GM12878 (cell line): ENCODE measurements around the gene LOXL4. TPM values are rescaled to one million over a fixed set of nuclear protein-coding genes. Genes with fewer than 3 reads are reported as not detected.

Source experiments
- ATAC-seq: fragments of 200-7000 bp; cut with Tn5 transposase; 3 replicates; pipeline ENCODE4 v1.9.1; 2020; ENCODE audit warnings: mild to moderate bottlenecking, moderate library complexity
- BruUV-seq: library from RNA; stranded (reverse); fragments of 400-500 nt; replicated peaks from 2 replicates; lab custom pipeline; 2021; lab: Mats Ljungman, UMichigan
- CTCF ChIA-PET: fragments of 300-600 bp; sonication (Branson Sonifier 250); formaldehyde crosslinking; extraction: SDS; loops from one replicate; lab custom pipeline; 2021; ENCODE audit warnings: inconsistent platforms; lab: Yijun Ruan, JAX
- POLR2A ChIA-PET: fragments of 350-600 bp; formaldehyde crosslinking; extraction: SDS; loops from one replicate; lab custom pipeline; 2021; ENCODE audit warnings: inconsistent platforms; lab: Charles Lee
- RAD21 ChIA-PET: fragments of 300-600 bp; sonication (Branson Sonifier 250); formaldehyde crosslinking; loops from one replicate; lab custom pipeline; 2023; ENCODE audit warnings: antibody characterized with exemption; ENCODE audit not compliant: unreplicated experiment; lab: Charles Lee
- SMC1A ChIA-PET: fragments of 300-600 bp; sonication (Branson Sonifier 250); formaldehyde crosslinking; loops from one replicate; lab custom pipeline; 2023; ENCODE audit not compliant: unreplicated experiment, uncharacterized antibody; lab: Charles Lee
- DNase-seq: peaks from one replicate; pipeline ENCODE4 v3.0.0-alpha.2; 2011; ENCODE audit warnings: low read depth, low spot score
- FAIRE-seq: peaks from 3 replicates; lab custom pipeline; 2011; peaks lifted over from hg19 to GRCh38; lab: Jason Lieb, UNC
- H2AFZ ChIP-seq: 2 replicates; pipeline ENCODE4 v1.6.0; 2011; ENCODE audit warnings: low read depth, low read length, control low read depth; ENCODE audit not compliant: control insufficient read depth
- H3K27ac ChIP-seq: 2 replicates; pipeline ENCODE4 v1.5.1; 2011; ENCODE audit warnings: control low read depth; ENCODE audit not compliant: control insufficient read depth, insufficient read depth
- H3K27me3 ChIP-seq, 2 experiments: replicated peaks in 1 of 2; 2 replicates each; pipeline versions ENCODE4 v1.6.0 to v1.6.1; 2011; ENCODE audit warnings: low read length in 1 of 2; ENCODE audit not compliant: control insufficient read depth in 2 of 2, insufficient read depth in 2 of 2
- H3K36me3 ChIP-seq, 2 experiments: 2 replicates each; pipeline ENCODE4 v1.5.1; 2011; ENCODE audit warnings: low read length in 1 of 2; ENCODE audit not compliant: control insufficient read depth in 2 of 2, insufficient read depth in 2 of 2
- H3K4me1 ChIP-seq: 2 replicates; pipeline ENCODE4 v1.6.1; 2011; ENCODE audit warnings: mild to moderate bottlenecking, low read length, moderate library complexity, mixed read lengths; ENCODE audit not compliant: control insufficient read depth, insufficient read depth
- H3K4me2 ChIP-seq: 2 replicates; pipeline ENCODE4 v1.6.0; 2011; ENCODE audit warnings: control low read depth; ENCODE audit not compliant: control insufficient read depth, insufficient read depth
- H3K4me3 ChIP-seq: fragments of 200-600 bp; sonication (generic); 2 replicates; pipeline ENCODE4 v1.5.1; 2016
- H3K79me2 ChIP-seq: 2 replicates; pipeline ENCODE4 v1.6.0; 2011; ENCODE audit warnings: low read length; ENCODE audit not compliant: control insufficient read depth, insufficient read depth
- H3K9ac ChIP-seq: 2 replicates; pipeline ENCODE4 v1.8.0; 2011; ENCODE audit warnings: low read length, control low read depth, mixed read lengths; ENCODE audit not compliant: control insufficient read depth, insufficient read depth
- H3K9me3 ChIP-seq: replicated peaks from 3 replicates; pipeline ENCODE4 v1.5.1; 2011; ENCODE audit warnings: mild to moderate bottlenecking, low read length; ENCODE audit not compliant: control insufficient read depth, insufficient read depth
- H4K20me1 ChIP-seq: 2 replicates; pipeline ENCODE4 v1.6.0; 2011; ENCODE audit not compliant: control insufficient read depth, insufficient read depth
- CUX1 ChIP-seq: IDR thresholded peaks from 2 replicates; pipeline ENCODE4 v1.6.1; 2012; ENCODE audit warnings: improper control_type of control experiment, low read depth, low read length; ENCODE audit not compliant: insufficient replicate concordance
- FOS ChIP-seq: IDR thresholded peaks from 3 replicates; pipeline ENCODE4 v1.6.1; 2011; ENCODE audit warnings: borderline replicate concordance; ENCODE audit not compliant: insufficient read length; ENCODE audit errors: extremely low read depth
- NKRF ChIP-seq: fragments of 450-650 bp; conservative IDR thresholded peaks from 2 replicates; pipeline ENCODE4 v1.6.1; 2017; ENCODE audit warnings: mild to moderate bottlenecking, moderate library complexity
- STAT3 ChIP-seq: IDR thresholded peaks from 2 replicates; pipeline ENCODE4 v1.6.1; 2011; ENCODE audit warnings: low read depth, low read length, improper control_type of control experiment
- SUPT20H ChIP-seq: IDR thresholded peaks from 2 replicates; pipeline ENCODE4 v1.6.1; 2011; ENCODE audit warnings: low read depth, mild to moderate bottlenecking, low read length, moderate library complexity, borderline replicate concordance; ENCODE audit not compliant: control insufficient read depth
- SUZ12 ChIP-seq: fragments of 200-600 bp; sonication (generic); IDR thresholded peaks from one replicate; pipeline ENCODE4 v1.6.1; 2018; ENCODE audit warnings: antibody characterized with exemption, mild to moderate bottlenecking; ENCODE audit not compliant: unreplicated experiment
- TARDBP ChIP-seq: IDR thresholded peaks from 2 replicates; pipeline ENCODE4 v1.6.1; 2016; ENCODE audit warnings: borderline replicate concordance
- WRNIP1 ChIP-seq: IDR thresholded peaks from 2 replicates; pipeline ENCODE4 v1.6.1; 2011; ENCODE audit warnings: low read depth, low read length, improper control_type of control experiment, borderline replicate concordance
- ZNF24 ChIP-seq: fragments of 450-650 bp; IDR thresholded peaks from 2 replicates; pipeline ENCODE4 v1.6.1; 2017; ENCODE audit warnings: antibody characterized with exemption, mild to moderate bottlenecking
- ZSCAN29 ChIP-seq: fragments of 450-650 bp; IDR thresholded peaks from 2 replicates; pipeline ENCODE4 v1.6.1; 2017; ENCODE audit warnings: mild to moderate bottlenecking, moderate library complexity
- WGBS: methylation state at CpG from one replicate; pipeline ENCODE4 v1.1.6; 2016; ENCODE audit warnings: low lambda C conversion rate; ENCODE audit not compliant: insufficient replicate concordance, insufficient coverage; ENCODE audit errors: missing lambda C conversion rate; 5-methylcytosine and 5-hydroxymethylcytosine counted together
- in situ Hi-C: fragments of 300-500 bp; cut with MboI; formaldehyde crosslinking; loops from 9 replicates; pipeline ENCODE4 v1.14.3; 2018; ENCODE audit warnings: mixed read lengths
- intact Hi-C: fragments of 100-400 bp; cut with micrococcal nuclease; formaldehyde crosslinking; loops from one replicate; pipeline ENCODE4 v1.14.2; 2022; ENCODE audit not compliant: unreplicated experiment
- polyA plus RNA-seq, 11 experiments: library from polyadenylated mRNA; depleted of rRNA in 4 of 11; unstranded in 6 of 11; stranded (reverse) in 5 of 11; fragments of >200 nt; fragmentation: Nextera tagmentation in 4 of 11; fragmentation: Illumina TruSeq in 1 of 11; extraction: Ambion mirVana in 4 of 11; extraction: Trizol in 1 of 11; gene quantifications; 1 replicate in 1 of 11; 2 replicates in 10 of 11; pipeline versions ENCODE4 v1.2.1 to v1.2.3, GENCODE V29; 2011 to 2016; ENCODE audit warnings: inconsistent platforms in 2 of 11, missing spikeins in 2 of 11, low read depth in 1 of 11
- total RNA-seq, 4 experiments: library from RNA; depleted of rRNA in 3 of 4; stranded (reverse); fragments of >200 nt in 3 of 4; fragmentation: Illumina TruSeq in 1 of 4; extraction: Trizol in 1 of 4; gene quantifications; 2 replicates each; pipeline versions ENCODE4 v1.2.1 to v1.2.3, GENCODE V29; 2013 to 2021

LOXL4 gene
- total and polyA plus RNA-seq, 10 of the 15 experiments (the other 5 are each of a cell fraction or from before 2014, with no cell fraction given), result 0.02 to 0.12 (median 0.08) TPM; not detected in 3

GRCh38 chr10:98313598-98313997 is 45.6 kb upstream of the LOXL4 start:
- ATAC-seq, result no peak
- H3K27ac ChIP-seq, result no peak overlapping the region
- no peak overlapping the region for H3K9ac ChIP-seq
- no TSS peak for BruUV-seq
- no peaks in the 10 kb centered on the region; the same call in 1 of the 2 replicates for H4K20me1 ChIP-seq
- DNase-seq, result no peak
- intact Hi-C loops, result no loop called here
- WGBS, result 7% methylated on average over 3 of the region's 3 CpGs
- no peaks in the 10 kb centered on the region for H3K4me1 ChIP-seq
- no peaks in the 10 kb centered on the region for H3K79me2 ChIP-seq
- ChIA-PET POLR2A (no interaction called here), RAD21 (interaction anchor here (0.7 kb wide), 1 partner anchor 144 kb away, joined by 3 read pairs; no protein-coding TSS in a partner anchor), CTCF (no interaction called here), SMC1A (interaction anchor here (2.5 kb wide), 1 partner anchor 144 kb away, joined by 7 read pairs; no protein-coding TSS in a partner anchor)
- peaks cover 2% of the 10 kb centered on the region in 2 experiments for H3K27me3 ChIP-seq
- no peak overlapping the region for H2AFZ ChIP-seq
- H3K4me2 ChIP-seq, result no peak overlapping the region
- TF ChIP-seq TARDBP (no peak), SUPT20H (no peak), NKRF (no peak), SUZ12 (no peak), CUX1 (no peak), STAT3 (no peak), WRNIP1 (no peak), ZNF24 (no peak), FOS (no peak), ZSCAN29 (no peak)
- no peaks in the 10 kb centered on the region for H3K9me3 ChIP-seq
- in situ Hi-C loops, result no loop called here
- no peak overlapping the region for H3K4me3 ChIP-seq
- FAIRE-seq, result no peak
- H3K36me3 ChIP-seq, result no peaks in the 10 kb centered on the region
